Uterus (tissue), 2 donors: ENCODE results near the gene PRSS22.

Experiments used
- CTCF ChIP-seq, 4 experiments: fragments of 200-600 bp in 2 of 4; fragments of 450-650 bp in 2 of 4; sonication (generic) in 2 of 4; IDR thresholded peaks; one replicate each; pipeline ENCODE4 v1.5.1; 2016 to 2019; ENCODE audit warnings: antibody characterized with exemption in 4 of 4, mild to moderate bottlenecking in 2 of 4, moderate library complexity in 1 of 4
- POLR2A ChIP-seq, 2 donors: fragments of 450-650 bp; IDR thresholded peaks; one replicate each; pipeline ENCODE4 v1.6.1; 2016; ENCODE audit warnings: antibody characterized with exemption in 2 of 2, mild to moderate bottlenecking in 1 of 2, moderate library complexity in 1 of 2

- TF ChIP-seq CTCF (IDR thresholded peaks at IDR 0.05): peak; percentile 33 to 69 (median 54)
- TF ChIP-seq POLR2A (IDR thresholded peaks at IDR 0.05): no peak
These were observed 19.0 kb downstream of the PRSS22 start for GRCh38 chr16:2838928-2839327.
